Heart left ventricle (tissue), 13 donors: Measurements from ENCODE around the gene CCDC92B.

Source experiments
- CTCF ChIP-seq, 12 donors: fragments of 200-600 bp; sonication (generic) in 4 of 12; IDR thresholded peaks; one replicate each; pipeline versions ENCODE4 v1.5.0 to v1.8.0; 2018 to 2022; ENCODE audit warnings: antibody characterized with exemption in 12 of 12, mild to moderate bottlenecking in 5 of 12
- POLR2A ChIP-seq, 2 donors: fragments of 450-650 bp; IDR thresholded peaks; one replicate each; pipeline ENCODE4 v1.6.1; 2017; ENCODE audit warnings: antibody characterized with exemption in 2 of 2, mild to moderate bottlenecking in 2 of 2, moderate library complexity in 2 of 2
- donor health status: ischemic (EF 13 %, LVEDD 7.1; RV severe dilation, severe dysfunction).
- donor health status: DM: no; HTN: yes; CAD: no.
- donor health status: DM: no; HTN: no; CAD: no.
- donor health status: ischemic (EF 25% LVEDD 6.9; RV normal size, moderate dysfunction).
- donor health status: ischemic (EF 25% LVEDD 5.7; RV mildly dilated, moderate dysfunction).
- donor health status: ischemic (EF 35%, LVEDD 5.7; RV mildly dilated, moderate dysfunction).
- donor health status: nonischemic (EF 11% LVEDD 7.7; RV severe dilation, severe dysfunction).
- donor health status: DM: yes; HTN: yes; CAD: no.
- donor health status: PGD.
- donor health status: ischemic (EF 29% LVEDD 5.4; RV normal size, mild dysfunction).
- donor health status: nonischemic (EF 23%, LVEDD 6.1; RV moderate dilation, normal function).

- TF ChIP-seq CTCF (IDR thresholded peaks at IDR 0.05), result no peak
- no peak for TF ChIP-seq POLR2A (IDR thresholded peaks at IDR 0.05)
Observed at GRCh38 chr17:2780931-2781454, 31.5 kb upstream of the CCDC92B start.
